ENCODE measurements around the gene SLC19A1. TPM values are rescaled to one million over a fixed set of nuclear protein-coding genes. Genes with fewer than 3 reads are reported as not detected.

Gene SLC19A1
- total RNA-seq, 2 donors from 2014 or later = 23.3 to 110 TPM

- Mint-ChIP-seq H3K4me1 (ENCODE audit: low read depth in 2 of 2) (peaks cover 0 to 5% of the 10 kb centered on the region in 2 donors), H3K27me3 (peaks cover 0 to 2% of the 10 kb centered on the region in 2 donors), H3K36me3 (no peaks in the 10 kb centered on the region), H3K9me3 (peaks cover 4% of the 10 kb centered on the region), H3K4me3 (no peak overlapping the region), H3K27ac (no peak overlapping the region)
- ATAC-seq (no peak), DNase-seq (ENCODE audit: low spot score) (no peak)
Measured at GRCh38 chr21:45455674-45456583, 86.3 kb downstream of the SLC19A1 start.

GRCh38 chr21:45454926-45455673, 87.1 kb downstream of the SLC19A1 start:
- no peak for ATAC-seq
- no peak for DNase-seq (ENCODE audit: low spot score)
- Mint-ChIP-seq H3K9me3 (peaks cover 4% of the 10 kb centered on the region), H3K4me1 (ENCODE audit: low read depth in 2 of 2) (peaks cover 0 to 5% of the 10 kb centered on the region in 2 donors), H3K4me3 (no peak overlapping the region), H3K27ac (no peak overlapping the region), H3K36me3 (no peaks in the 10 kb centered on the region), H3K27me3 (peaks cover 0 to 2% of the 10 kb centered on the region in 2 donors)

- H3K27ac Mint-ChIP-seq = no peak overlapping the region
- ATAC-seq (no peak), DNase-seq (ENCODE audit: low spot score) (no peak)
- H3K4me1 Mint-ChIP-seq (ENCODE audit: low read depth in 2 of 2) = peaks cover 0 to 5% of the 10 kb centered on the region in 2 donors
- H3K27me3 Mint-ChIP-seq = peaks cover 0 to 2% of the 10 kb centered on the region in 2 donors
- no peak overlapping the region for H3K4me3 Mint-ChIP-seq
- no peaks in the 10 kb centered on the region for H3K36me3 Mint-ChIP-seq
- H3K9me3 Mint-ChIP-seq = peaks cover 4% of the 10 kb centered on the region
Measured at GRCh38 chr21:45454060-45454925, 87.9 kb downstream of the SLC19A1 start.

- ATAC-seq = no peak
- no peak overlapping the region for H3K4me3 Mint-ChIP-seq
- peaks cover 0 to 5% of the 10 kb centered on the region in 2 donors for H3K4me1 Mint-ChIP-seq (ENCODE audit: low read depth in 2 of 2)
- H3K36me3 Mint-ChIP-seq = no peaks in the 10 kb centered on the region
- DNase-seq (ENCODE audit: low spot score) = no peak
- peaks cover under 1 to 5% of the 10 kb centered on the region in 2 donors for H3K27me3 Mint-ChIP-seq
- H3K9me3 Mint-ChIP-seq = peaks cover 4% of the 10 kb centered on the region
- no peak overlapping the region for H3K27ac Mint-ChIP-seq
Measured at GRCh38 chr21:45453308-45453950, 88.8 kb downstream of the SLC19A1 start.

GRCh38 chr21:45452696-45453307, 89.4 kb downstream of the SLC19A1 start:
- H3K27ac Mint-ChIP-seq = no peak overlapping the region
- H3K27me3 Mint-ChIP-seq = peaks cover 7 to 9% of the 10 kb centered on the region in 2 donors
- H3K36me3 Mint-ChIP-seq = no peaks in the 10 kb centered on the region
- no peak for DNase-seq (ENCODE audit: low spot score)
- H3K4me3 Mint-ChIP-seq = no peak overlapping the region
- peaks cover 0 to 5% of the 10 kb centered on the region in 2 donors for H3K4me1 Mint-ChIP-seq (ENCODE audit: low read depth in 2 of 2)
- no peak for ATAC-seq
- peaks cover 4% of the 10 kb centered on the region for H3K9me3 Mint-ChIP-seq

GRCh38 chr21:45451771-45452182, 90.5 kb downstream of the SLC19A1 start:
- Mint-ChIP-seq H3K27me3 (peaks cover 9 to 13% of the 10 kb centered on the region in 2 donors), H3K4me3 (no peak overlapping the region), H3K9me3 (peaks cover 4% of the 10 kb centered on the region), H3K4me1 (ENCODE audit: low read depth in 2 of 2) (peaks cover 0 to 5% of the 10 kb centered on the region in 2 donors), H3K27ac (no peak overlapping the region), H3K36me3 (no peaks in the 10 kb centered on the region)
- ATAC-seq = no peak
- no peak for DNase-seq (ENCODE audit: low spot score)

GRCh38 chr21:45451091-45451740, 91.0 kb downstream of the SLC19A1 start:
- Mint-ChIP-seq H3K9me3 (peaks cover 5% of the 10 kb centered on the region), H3K4me3 (no peak overlapping the region), H3K27ac (no peak overlapping the region), H3K4me1 (ENCODE audit: low read depth in 2 of 2) (peaks cover 0 to 5% of the 10 kb centered on the region in 2 donors), H3K27me3 (peaks cover 15% of the 10 kb centered on the region in 2 donors), H3K36me3 (no peaks in the 10 kb centered on the region)
- DNase-seq (ENCODE audit: low spot score) (no peak), ATAC-seq (no peak)

GRCh38 chr21:45450423-45451090, 91.7 kb downstream of the SLC19A1 start:
- Mint-ChIP-seq H3K4me3 (no peak overlapping the region), H3K27me3 (peaks cover 19 to 21% of the 10 kb centered on the region in 2 donors), H3K9me3 (peaks cover 7% of the 10 kb centered on the region), H3K36me3 (no peaks in the 10 kb centered on the region), H3K27ac (no peak overlapping the region), H3K4me1 (ENCODE audit: low read depth in 2 of 2) (peaks cover 0 to 5% of the 10 kb centered on the region in 2 donors)
- ATAC-seq (no peak), DNase-seq (ENCODE audit: low spot score) (no peak)

GRCh38 chr21:45449658-45450422, 92.4 kb downstream of the SLC19A1 start:
- no peak for ATAC-seq
- Mint-ChIP-seq H3K27ac (no peak overlapping the region), H3K4me1 (ENCODE audit: low read depth in 2 of 2) (peaks cover 0 to 5% of the 10 kb centered on the region in 2 donors), H3K36me3 (no peaks in the 10 kb centered on the region), H3K27me3 (peaks cover 25 to 27% of the 10 kb centered on the region in 2 donors), H3K4me3 (no peak overlapping the region), H3K9me3 (peaks cover 7% of the 10 kb centered on the region)
- DNase-seq (ENCODE audit: low spot score) = no peak

- H3K9me3 Mint-ChIP-seq = peaks cover 7% of the 10 kb centered on the region
- no peaks in the 10 kb centered on the region for H3K36me3 Mint-ChIP-seq
- ATAC-seq = no peak
- H3K4me3 Mint-ChIP-seq = no peak overlapping the region
- DNase-seq (ENCODE audit: low spot score) = no peak
- peaks cover 27 to 30% of the 10 kb centered on the region in 2 donors for H3K27me3 Mint-ChIP-seq
- no peak overlapping the region for H3K27ac Mint-ChIP-seq
- peaks cover 0 to 5% of the 10 kb centered on the region in 2 donors for H3K4me1 Mint-ChIP-seq (ENCODE audit: low read depth in 2 of 2)
Measured at GRCh38 chr21:45448810-45449657, 93.2 kb downstream of the SLC19A1 start.

All from natural killer cell treated with Interleukin-12 subunit alpha and Interleukin-12 subunit beta and Interleukin-15 and Interleukin-18, amount 100 ng/mL, for 72 hours (primary cell).